Chondrocyte (in vitro differentiated cells): ENCODE data around the gene GRAMD1B. TPM values are rescaled to one million over a fixed set of nuclear protein-coding genes. Genes with fewer than 3 reads are reported as not detected.

ENCODE experiments used
- DNase-seq: peaks from one replicate; pipeline ENCODE4 v3.0.0; 2021; ENCODE audit warnings: mixed read lengths, low spot score
- H3K27ac Mint-ChIP-seq: one replicate; pipeline ENCODE4 v1.8.0; 2021; ENCODE audit warnings: mild to moderate bottlenecking, moderate library complexity, mixed read lengths; ENCODE audit not compliant: unreplicated experiment
- H3K27me3 Mint-ChIP-seq: 2 replicates; pipeline ENCODE4 v1.8.0; 2021; ENCODE audit warnings: low read depth, mixed read lengths
- H3K36me3 Mint-ChIP-seq: 2 replicates; pipeline ENCODE4 v1.8.0; 2021; ENCODE audit warnings: low read depth, mixed read lengths
- H3K4me1 Mint-ChIP-seq: 2 replicates; pipeline ENCODE4 v1.8.0; 2021; ENCODE audit warnings: low read depth, mild to moderate bottlenecking, mixed read lengths
- H3K4me3 Mint-ChIP-seq: one replicate; pipeline ENCODE4 v1.8.0; 2021; ENCODE audit warnings: mild to moderate bottlenecking, moderate library complexity, mixed read lengths; ENCODE audit not compliant: unreplicated experiment
- H3K9me3 Mint-ChIP-seq: 2 replicates; pipeline ENCODE4 v1.8.0; 2021; ENCODE audit warnings: low read depth, mixed read lengths
- CTCF ChIP-seq: fragments of 200-600 bp; sonication (generic); IDR thresholded peaks from 2 replicates; pipeline ENCODE4 v1.5.0; 2021; ENCODE audit warnings: antibody characterized with exemption, mild to moderate bottlenecking, moderate library complexity
- total RNA-seq: library from RNA; stranded (reverse); gene quantifications from 3 replicates; pipeline ENCODE4 v1.2.1, GENCODE V29; 2021

The GRAMD1B gene
- total RNA-seq, 1 donor from 2014 or later, result 0.99 TPM

GRCh38 chr11:123407130-123407995 lies 22.7 kb upstream of the GRAMD1B start:
- H3K36me3 Mint-ChIP-seq, result no peaks in the 10 kb centered on the region
- DNase-seq, result no peak
- no peak overlapping the region for H3K4me3 Mint-ChIP-seq
- H3K27me3 Mint-ChIP-seq, result peaks cover 59% of the 10 kb centered on the region
- H3K27ac Mint-ChIP-seq, result no peak overlapping the region
- peak; percentile 84 for TF ChIP-seq CTCF
- no peaks in the 10 kb centered on the region for H3K9me3 Mint-ChIP-seq
- no peaks in the 10 kb centered on the region for H3K4me1 Mint-ChIP-seq

- H3K9me3 Mint-ChIP-seq, result no peaks in the 10 kb centered on the region
- H3K4me3 Mint-ChIP-seq, result no peak overlapping the region
Measured at GRCh38 chr11:123407996-123408597, 22.0 kb upstream of the GRAMD1B start.

GRCh38 chr11:123408619-123409455 lies 21.2 kb upstream of the GRAMD1B start:
- Mint-ChIP-seq H3K27me3 (peaks cover 68% of the 10 kb centered on the region), H3K36me3 (no peaks in the 10 kb centered on the region), H3K4me3 (no peak overlapping the region), H3K4me1 (no peaks in the 10 kb centered on the region), H3K27ac (no peak overlapping the region), H3K9me3 (no peaks in the 10 kb centered on the region)
- DNase-seq, result no peak
- no peak for TF ChIP-seq CTCF

More at GRCh38 chr11:123407996-123408597, 22.0 kb upstream of the GRAMD1B start:
- no peak for TF ChIP-seq CTCF
- Mint-ChIP-seq H3K4me1 (no peaks in the 10 kb centered on the region), H3K27me3 (peaks cover 63% of the 10 kb centered on the region), H3K27ac (no peak overlapping the region), H3K36me3 (no peaks in the 10 kb centered on the region)
- DNase-seq, result no peak

- H3K9me3 Mint-ChIP-seq, result no peaks in the 10 kb centered on the region
Measured at GRCh38 chr11:123409456-123410217, 20.4 kb upstream of the GRAMD1B start.

More at GRCh38 chr11:123409456-123410217, 20.4 kb upstream of the GRAMD1B start:
- Mint-ChIP-seq H3K27me3 (peaks cover 65% of the 10 kb centered on the region), H3K4me1 (no peaks in the 10 kb centered on the region), H3K27ac (no peak overlapping the region), H3K4me3 (no peak overlapping the region), H3K36me3 (no peaks in the 10 kb centered on the region)
- no peak for TF ChIP-seq CTCF
- DNase-seq, result no peak
